SK-N-SH (cell line): ENCODE results near the gene ST8SIA6.

ENCODE experiments used
- TF ChIP-seq, protein P1 (sequence below): IDR thresholded peaks from 2 replicates; pipeline ENCODE4; 2012
- TF ChIP-seq, protein P2 (sequence below): fragments of 200-600 bp; sonication (generic); IDR thresholded peaks from 2 replicates; pipeline ENCODE4 v1.6.1; 2017; ENCODE audit warnings: antibody characterized with exemption, mild to moderate bottlenecking, moderate library complexity

- TF ChIP-seq, protein P1, sequence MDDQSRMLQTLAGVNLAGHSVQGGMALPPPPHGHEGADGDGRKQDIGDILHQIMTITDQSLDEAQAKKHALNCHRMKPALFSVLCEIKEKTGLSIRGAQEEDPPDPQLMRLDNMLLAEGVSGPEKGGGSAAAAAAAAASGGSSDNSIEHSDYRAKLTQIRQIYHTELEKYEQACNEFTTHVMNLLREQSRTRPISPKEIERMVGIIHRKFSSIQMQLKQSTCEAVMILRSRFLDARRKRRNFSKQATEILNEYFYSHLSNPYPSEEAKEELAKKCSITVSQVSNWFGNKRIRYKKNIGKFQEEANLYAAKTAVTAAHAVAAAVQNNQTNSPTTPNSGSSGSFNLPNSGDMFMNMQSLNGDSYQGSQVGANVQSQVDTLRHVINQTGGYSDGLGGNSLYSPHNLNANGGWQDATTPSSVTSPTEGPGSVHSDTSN: no peak
- TF ChIP-seq, protein P2, sequence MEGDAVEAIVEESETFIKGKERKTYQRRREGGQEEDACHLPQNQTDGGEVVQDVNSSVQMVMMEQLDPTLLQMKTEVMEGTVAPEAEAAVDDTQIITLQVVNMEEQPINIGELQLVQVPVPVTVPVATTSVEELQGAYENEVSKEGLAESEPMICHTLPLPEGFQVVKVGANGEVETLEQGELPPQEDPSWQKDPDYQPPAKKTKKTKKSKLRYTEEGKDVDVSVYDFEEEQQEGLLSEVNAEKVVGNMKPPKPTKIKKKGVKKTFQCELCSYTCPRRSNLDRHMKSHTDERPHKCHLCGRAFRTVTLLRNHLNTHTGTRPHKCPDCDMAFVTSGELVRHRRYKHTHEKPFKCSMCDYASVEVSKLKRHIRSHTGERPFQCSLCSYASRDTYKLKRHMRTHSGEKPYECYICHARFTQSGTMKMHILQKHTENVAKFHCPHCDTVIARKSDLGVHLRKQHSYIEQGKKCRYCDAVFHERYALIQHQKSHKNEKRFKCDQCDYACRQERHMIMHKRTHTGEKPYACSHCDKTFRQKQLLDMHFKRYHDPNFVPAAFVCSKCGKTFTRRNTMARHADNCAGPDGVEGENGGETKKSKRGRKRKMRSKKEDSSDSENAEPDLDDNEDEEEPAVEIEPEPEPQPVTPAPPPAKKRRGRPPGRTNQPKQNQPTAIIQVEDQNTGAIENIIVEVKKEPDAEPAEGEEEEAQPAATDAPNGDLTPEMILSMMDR: no peak
These were observed 43.5 kb downstream of the ST8SIA6 start for GRCh38 chr10:17410907-17411306.
